Endodermal cell (in vitro differentiated cells): ENCODE results near the gene NDUFB10. TPM values are rescaled to one million over a fixed set of nuclear protein-coding genes. Genes with fewer than 3 reads are reported as not detected.

Experiments used
- DNase-seq: peaks from one replicate; pipeline ENCODE4 v3.0.0-alpha.2; 2017
- H3K27ac ChIP-seq: 2 replicates; pipeline ENCODE4 v1.5.1; 2013; ENCODE audit warnings: mild to moderate bottlenecking, low read depth, low read length, moderate library complexity
- H3K27me3 ChIP-seq: 2 replicates; pipeline ENCODE4 v1.6.1; 2013; ENCODE audit warnings: mild to moderate bottlenecking, low read length, moderate library complexity; ENCODE audit not compliant: insufficient read depth, control insufficient read depth, poor library complexity, severe bottlenecking
- H3K36me3 ChIP-seq: 2 replicates; pipeline ENCODE4 v1.7.0; 2013; ENCODE audit warnings: mild to moderate bottlenecking, low read length, moderate library complexity; ENCODE audit not compliant: control insufficient read depth, insufficient read depth
- H3K4me1 ChIP-seq: one replicate; pipeline ENCODE4 v1.7.0; 2013; ENCODE audit warnings: low read length; ENCODE audit not compliant: control insufficient read depth, insufficient read depth
- H3K4me3 ChIP-seq: 2 replicates; pipeline ENCODE4 v1.5.1; 2013; ENCODE audit warnings: mild to moderate bottlenecking, low read length, moderate library complexity
- H3K9ac ChIP-seq: 2 replicates; pipeline ENCODE4 v1.6.1; 2013; ENCODE audit warnings: mild to moderate bottlenecking, low read length, moderate library complexity; ENCODE audit not compliant: poor library complexity, severe bottlenecking; ENCODE audit errors: extremely low read depth
- H3K9me3 ChIP-seq: 2 replicates; pipeline ENCODE4 v1.6.1; 2013; ENCODE audit warnings: mild to moderate bottlenecking, low read length, moderate library complexity; ENCODE audit not compliant: control insufficient read depth
- H3K27ac Mint-ChIP-seq: 2 replicates; pipeline ENCODE4 v1.8.0; 2020; ENCODE audit warnings: mixed read lengths
- H3K27me3 Mint-ChIP-seq: 2 replicates; pipeline ENCODE4 v1.8.0; 2021; ENCODE audit warnings: mild to moderate bottlenecking, mixed read lengths; ENCODE audit not compliant: insufficient read depth
- H3K36me3 Mint-ChIP-seq: 2 replicates; pipeline ENCODE4 v1.8.0; 2020; ENCODE audit warnings: low read depth, mixed read lengths
- H3K4me1 Mint-ChIP-seq: 2 replicates; pipeline ENCODE4 v1.8.0; 2020; ENCODE audit warnings: mixed read lengths
- H3K4me3 Mint-ChIP-seq: 2 replicates; pipeline ENCODE4 v1.8.0; 2020; ENCODE audit warnings: mild to moderate bottlenecking, moderate library complexity, mixed read lengths
- H3K9me3 Mint-ChIP-seq: 2 replicates; pipeline ENCODE4 v1.8.0; 2020; ENCODE audit warnings: mild to moderate bottlenecking, mixed read lengths
- CTCF ChIP-seq: fragments of 200-600 bp; sonication (generic); conservative IDR thresholded peaks from 2 replicates; pipeline ENCODE4 v1.5.0; 2021; ENCODE audit warnings: antibody characterized with exemption, mild to moderate bottlenecking
- WGBS, 2 experiments: methylation state at CpG; one replicate each; pipeline versions ENCODE4 v1.1.5 to v1.1.7; 2013; ENCODE audit warnings: missing lambda C conversion rate in 2 of 2, mixed read lengths in 1 of 2; ENCODE audit not compliant: insufficient coverage in 1 of 2, insufficient read length in 1 of 2; 5-methylcytosine and 5-hydroxymethylcytosine counted together
- total RNA-seq, 2 donors: library from RNA; stranded (reverse); fragmentation: NEBNext Ultra II Directional in 1 of 2; extraction: Animal tissue kit (Norgen Biotek cat#: 25700) in 1 of 2; gene quantifications; 2 replicates in 1 of 2; 3 replicates in 1 of 2; pipeline ENCODE4 v1.2.1, GENCODE V29; 2021

NDUFB10 gene
- total RNA-seq, 2 donors from 2014 or later, result 167 to 192 TPM

GRCh38 chr16:1966460-1966859, 7.1 kb downstream of the NDUFB10 start, which contains the start of gene RNF151:
Gene RNF151, plus strand, starts transcription at chr16:1966856. Its CDS starts 26 bp downstream, at chr16:1966882.
- peak within 1 kb of the TSS; percentile 96 for H3K9ac ChIP-seq
- H3K9me3 ChIP-seq, result no peaks in the 10 kb centered on the region
- peaks cover 2% of the 10 kb centered on the region for H3K4me1 ChIP-seq
- Mint-ChIP-seq H3K36me3 (peaks cover 27% of the 10 kb centered on the region), H3K4me1 (peaks cover 22% of the 10 kb centered on the region), H3K4me3 (peak within 1 kb of the TSS; percentile 93), H3K27me3 (no peaks in the 10 kb centered on the region), H3K27ac (peak within 1 kb of the TSS; percentile 93), H3K9me3 (no peaks in the 10 kb centered on the region)
- TF ChIP-seq CTCF, result no peak
- peaks cover 24% of the 10 kb centered on the region for H3K36me3 ChIP-seq
- no peak within 1 kb of the TSS for H3K27ac ChIP-seq
- no peaks in the 10 kb centered on the region for H3K27me3 ChIP-seq
- 98 to 100% methylated on average over 4 to 6 of the region's 6 CpGs for WGBS, 2 experiments
- no peak for DNase-seq
- peak within 1 kb of the TSS; percentile 93 for H3K4me3 ChIP-seq

- 92 to 95% methylated on average over 30 to 41 of the region's 41 CpGs for WGBS, 2 experiments
Observed at GRCh38 chr16:1968146-1968953, 9.0 kb downstream of the NDUFB10 start.

More at GRCh38 chr16:1968146-1968953, 9.0 kb downstream of the NDUFB10 start:
- Histone ChIP-seq H3K9ac (no peak overlapping the region), H3K9me3 (no peaks in the 10 kb centered on the region), H3K4me1 (peaks cover 2% of the 10 kb centered on the region), H3K27ac (no peak overlapping the region), H3K4me3 (no peak overlapping the region), H3K36me3 (peaks cover 8% of the 10 kb centered on the region), H3K27me3 (no peaks in the 10 kb centered on the region)
- no peak overlapping the region for H3K27ac Mint-ChIP-seq
- DNase-seq, result no peak
- no peak for TF ChIP-seq CTCF
- peaks cover 9% of the 10 kb centered on the region for H3K36me3 Mint-ChIP-seq
- H3K4me1 Mint-ChIP-seq, result peaks cover 16% of the 10 kb centered on the region
- no peaks in the 10 kb centered on the region for H3K9me3 Mint-ChIP-seq
- no peaks in the 10 kb centered on the region for H3K27me3 Mint-ChIP-seq
- H3K4me3 Mint-ChIP-seq, result no peak overlapping the region
